Left lobe of liver (tissue), 2 donors: ENCODE data around the gene ATP8A2. TPM values are rescaled to one million over a fixed set of nuclear protein-coding genes. Genes with fewer than 3 reads are reported as not detected.

Experiments
- ATAC-seq: fragments of 200-7000 bp; cut with Tn5 transposase; one replicate; pipeline ENCODE4 v1.9.1; 2020; ENCODE audit warnings: mild to moderate bottlenecking, moderate library complexity
- DNase-seq: peaks from one replicate; pipeline ENCODE4 v3.0.0-alpha.2; 2020; ENCODE audit warnings: low spot score
- total RNA-seq: library from RNA; stranded (reverse); gene quantifications from one replicate; pipeline ENCODE4 v1.2.1, GENCODE V29; 2021
- donor health status: DM: no; HTN: no; CAD: no; lungs with moderate emphysema.
- donor health status: DM: no; HTN: yes; CAD: no.

The ATP8A2 gene
- total RNA-seq, 1 donor from 2014 or later, result not detected

GRCh38 chr13:25844559-25845434 is 473.0 kb downstream of the ATP8A2 start:
- no peak for ATAC-seq
- no peak for DNase-seq

- ATAC-seq (no peak), DNase-seq (no peak)
These were observed 474.6 kb downstream of the ATP8A2 start for GRCh38 chr13:25846222-25846984.

- DNase-seq, result no peak
- ATAC-seq, result no peak
These were observed 475.4 kb downstream of the ATP8A2 start for GRCh38 chr13:25847145-25847544.

GRCh38 chr13:25847635-25848626 is 476.2 kb downstream of the ATP8A2 start:
- no peak for DNase-seq
- ATAC-seq, result peak; percentile 27

GRCh38 chr13:25848812-25849745 is 477.3 kb downstream of the ATP8A2 start:
- DNase-seq (no peak), ATAC-seq (no peak)

- ATAC-seq (no peak), DNase-seq (no peak)
These were observed 486.1 kb downstream of the ATP8A2 start for GRCh38 chr13:25857830-25858229.

GRCh38 chr13:25859528-25859927 is 487.8 kb downstream of the ATP8A2 start:
- DNase-seq, result no peak
- ATAC-seq, result no peak

GRCh38 chr13:25860265-25860664 is 488.5 kb downstream of the ATP8A2 start:
- DNase-seq, result no peak
- no peak for ATAC-seq

GRCh38 chr13:25860862-25861261 is 489.1 kb downstream of the ATP8A2 start:
- no peak for ATAC-seq
- no peak for DNase-seq

- no peak for DNase-seq
- ATAC-seq, result no peak
These were observed 490.4 kb downstream of the ATP8A2 start for GRCh38 chr13:25862156-25862555.

- ATAC-seq (no peak), DNase-seq (no peak)
These were observed 492.3 kb downstream of the ATP8A2 start for GRCh38 chr13:25864116-25864515.

GRCh38 chr13:25864936-25865335 is 493.2 kb downstream of the ATP8A2 start:
- no peak for ATAC-seq
- DNase-seq, result no peak

GRCh38 chr13:25865391-25865790 is 493.6 kb downstream of the ATP8A2 start:
- DNase-seq, result no peak
- no peak for ATAC-seq

GRCh38 chr13:25867038-25867437 is 495.3 kb downstream of the ATP8A2 start:
- DNase-seq, result no peak
- no peak for ATAC-seq

- no peak for DNase-seq
- ATAC-seq, result no peak
These were observed 496.7 kb downstream of the ATP8A2 start for GRCh38 chr13:25868490-25868889.

- DNase-seq (no peak), ATAC-seq (no peak)
These were observed 498.2 kb downstream of the ATP8A2 start for GRCh38 chr13:25869941-25870340.

- DNase-seq (no peak), ATAC-seq (no peak)
These were observed 499.8 kb downstream of the ATP8A2 start for GRCh38 chr13:25871389-25872125.

GRCh38 chr13:25872481-25873241 is 500.9 kb downstream of the ATP8A2 start:
- DNase-seq (no peak), ATAC-seq (no peak)
